ENCODE data around the gene DMAC2L. TPM values are rescaled to one million over a fixed set of nuclear protein-coding genes. Genes with fewer than 3 reads are reported as not detected.

DMAC2L gene
- total RNA-seq, 1 donor from 2014 or later = 13.5 TPM

DNA sequence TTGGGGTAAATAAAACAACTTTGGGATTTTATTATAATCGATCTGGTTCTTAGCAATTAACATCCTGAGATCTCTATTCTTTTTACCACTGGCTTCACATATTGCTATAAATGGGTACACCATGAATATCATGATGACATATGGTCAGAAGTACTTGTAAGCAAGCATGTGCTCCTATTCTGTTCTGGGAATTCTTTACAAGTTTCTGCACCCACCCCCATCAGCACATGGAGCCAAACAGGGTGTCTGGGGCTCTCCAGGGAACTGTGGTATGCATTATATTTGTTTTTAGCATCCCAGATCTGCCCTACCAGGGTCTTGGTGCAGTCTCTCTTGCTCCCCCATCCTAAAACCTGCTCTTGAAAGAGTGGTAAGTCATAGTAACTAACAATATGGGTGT is 31.3 kb downstream of the DMAC2L start:
- TF ChIP-seq, protein P1, sequence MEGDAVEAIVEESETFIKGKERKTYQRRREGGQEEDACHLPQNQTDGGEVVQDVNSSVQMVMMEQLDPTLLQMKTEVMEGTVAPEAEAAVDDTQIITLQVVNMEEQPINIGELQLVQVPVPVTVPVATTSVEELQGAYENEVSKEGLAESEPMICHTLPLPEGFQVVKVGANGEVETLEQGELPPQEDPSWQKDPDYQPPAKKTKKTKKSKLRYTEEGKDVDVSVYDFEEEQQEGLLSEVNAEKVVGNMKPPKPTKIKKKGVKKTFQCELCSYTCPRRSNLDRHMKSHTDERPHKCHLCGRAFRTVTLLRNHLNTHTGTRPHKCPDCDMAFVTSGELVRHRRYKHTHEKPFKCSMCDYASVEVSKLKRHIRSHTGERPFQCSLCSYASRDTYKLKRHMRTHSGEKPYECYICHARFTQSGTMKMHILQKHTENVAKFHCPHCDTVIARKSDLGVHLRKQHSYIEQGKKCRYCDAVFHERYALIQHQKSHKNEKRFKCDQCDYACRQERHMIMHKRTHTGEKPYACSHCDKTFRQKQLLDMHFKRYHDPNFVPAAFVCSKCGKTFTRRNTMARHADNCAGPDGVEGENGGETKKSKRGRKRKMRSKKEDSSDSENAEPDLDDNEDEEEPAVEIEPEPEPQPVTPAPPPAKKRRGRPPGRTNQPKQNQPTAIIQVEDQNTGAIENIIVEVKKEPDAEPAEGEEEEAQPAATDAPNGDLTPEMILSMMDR (IDR thresholded peaks at IDR 0.05) = no peak
- Histone ChIP-seq H3K4me3 (no peak overlapping the region), H3K9me3 (no peaks in the 10 kb centered on the region), H3K27ac (no peak overlapping the region), H3K4me1 (no peaks in the 10 kb centered on the region), H3K36me3 (no peaks in the 10 kb centered on the region), H3K27me3 (no peaks in the 10 kb centered on the region)
- intact Hi-C loops (cut with DNase I) = no loop called here
- DNase-seq (ENCODE audit: low spot score in 2 of 2) = no peak

DNA sequence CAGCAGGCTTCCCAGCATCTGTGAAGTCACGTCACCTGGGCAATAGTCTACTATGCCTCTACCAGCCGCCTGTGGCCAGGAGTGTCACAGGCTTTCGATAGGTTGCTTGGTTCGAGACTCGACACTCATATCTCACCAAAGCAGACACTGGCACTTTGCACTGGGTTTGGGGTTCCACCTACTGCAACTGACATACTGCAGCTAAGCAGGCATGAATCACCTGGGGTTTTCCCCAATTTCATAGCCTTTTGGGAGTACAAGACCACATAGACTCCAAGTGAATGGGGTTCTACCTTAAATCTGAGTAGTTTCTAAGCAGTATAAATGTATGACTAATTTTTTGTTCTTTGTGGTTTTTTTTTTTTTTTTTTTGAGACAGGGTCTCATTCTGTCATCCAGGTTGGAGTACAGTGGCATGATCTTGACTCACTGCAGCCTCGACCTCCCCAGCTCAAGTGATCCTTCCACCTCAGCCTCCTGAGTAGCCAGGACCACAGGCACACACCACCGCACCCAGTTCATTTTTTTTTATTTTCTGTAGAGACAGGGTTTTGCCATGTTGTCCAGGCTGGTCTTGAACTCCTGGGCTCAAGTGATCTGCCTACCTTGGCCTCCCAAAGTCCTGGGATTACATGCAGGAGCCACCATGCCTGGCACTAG is 32.1 kb downstream of the DMAC2L start:
- intact Hi-C loops (cut with DNase I) = no loop called here
- no peaks in the 10 kb centered on the region for H3K9me3 ChIP-seq
- H3K4me3 ChIP-seq = no peak overlapping the region
- H3K4me1 ChIP-seq = no peaks in the 10 kb centered on the region
- TF ChIP-seq, protein P1 (IDR thresholded peaks at IDR 0.05) = no peak
- H3K36me3 ChIP-seq = no peaks in the 10 kb centered on the region
- no peak for DNase-seq (ENCODE audit: low spot score in 2 of 2)
- H3K27ac ChIP-seq = no peak overlapping the region
- H3K27me3 ChIP-seq = no peaks in the 10 kb centered on the region

DNA sequence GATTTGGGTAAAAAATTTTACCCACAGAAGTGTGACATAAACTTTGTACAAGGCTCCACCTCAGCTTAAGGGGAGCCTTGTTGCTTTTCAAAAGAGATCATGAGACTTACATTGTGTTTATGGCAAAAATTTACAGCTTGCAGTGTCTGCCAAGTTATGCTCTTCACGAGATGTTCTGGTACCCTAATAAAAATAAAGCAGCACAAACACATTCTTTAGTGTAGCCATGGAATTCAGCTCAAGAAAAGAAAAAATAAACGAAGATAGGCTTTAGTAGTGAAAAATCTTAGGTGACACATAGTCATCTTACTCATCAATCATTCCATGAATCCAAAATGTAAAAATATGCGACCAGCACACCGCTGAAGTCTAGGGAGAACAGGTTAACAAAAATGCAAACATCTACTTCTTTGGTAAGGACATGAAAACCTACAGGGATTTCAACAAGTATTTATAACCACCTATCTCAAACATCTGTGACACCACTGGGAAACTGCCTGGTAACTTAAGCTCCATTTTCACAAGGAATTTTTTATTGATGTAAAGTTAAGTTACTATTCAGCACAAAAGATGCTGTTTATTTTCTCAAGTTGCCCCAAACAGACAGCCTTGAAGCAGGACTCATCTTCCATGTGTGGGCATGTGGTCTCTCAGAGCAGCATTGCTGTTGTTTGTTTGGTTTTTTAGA is 32.9 kb downstream of the DMAC2L start:
- no peaks in the 10 kb centered on the region for H3K4me1 ChIP-seq
- H3K27ac ChIP-seq = no peak overlapping the region
- H3K9me3 ChIP-seq = no peaks in the 10 kb centered on the region
- no peaks in the 10 kb centered on the region for H3K36me3 ChIP-seq
- intact Hi-C loops (cut with DNase I) = no loop called here
- no peak overlapping the region for H3K4me3 ChIP-seq
- TF ChIP-seq, protein P1 (IDR thresholded peaks at IDR 0.05) = no peak
- DNase-seq (ENCODE audit: low spot score in 2 of 2) = no peak
- no peaks in the 10 kb centered on the region for H3K27me3 ChIP-seq

DNA sequence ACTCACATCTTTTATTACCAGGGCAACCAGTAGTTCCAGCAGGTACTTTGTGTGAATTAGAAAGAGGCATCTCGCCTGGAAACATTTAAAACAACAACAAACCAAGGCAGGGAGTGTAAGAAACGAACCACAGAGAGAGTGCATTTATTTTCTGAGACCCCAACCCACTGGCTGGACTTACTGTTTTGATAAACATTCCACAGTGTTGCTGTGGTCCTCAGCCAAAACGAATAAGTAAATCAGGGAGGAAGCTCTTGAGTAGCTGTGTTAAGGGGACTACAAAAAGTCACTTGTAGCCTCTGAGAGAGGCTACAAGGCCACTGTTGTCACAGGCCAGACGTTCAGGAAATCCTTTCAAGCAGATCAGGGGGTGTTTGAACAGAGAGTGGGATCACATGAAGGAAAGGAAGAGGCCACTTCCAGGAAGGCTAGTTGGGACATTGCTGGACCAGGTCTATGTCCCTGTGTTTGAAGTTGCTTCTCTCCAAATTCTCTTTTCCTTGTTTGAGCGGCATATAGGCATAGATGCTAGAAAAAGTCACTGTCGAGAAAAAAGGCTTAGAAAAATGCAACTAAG is 33.8 kb downstream of the DMAC2L start:
- no peaks in the 10 kb centered on the region for H3K9me3 ChIP-seq
- no peaks in the 10 kb centered on the region for H3K27me3 ChIP-seq
- no peaks in the 10 kb centered on the region for H3K4me1 ChIP-seq
- H3K4me3 ChIP-seq = no peak overlapping the region
- no peak for DNase-seq (ENCODE audit: low spot score in 2 of 2)
- TF ChIP-seq, protein P1 (IDR thresholded peaks at IDR 0.05) = no peak
- H3K27ac ChIP-seq = no peak overlapping the region
- no peaks in the 10 kb centered on the region for H3K36me3 ChIP-seq
- intact Hi-C loops (cut with DNase I) = no loop called here

DNA sequence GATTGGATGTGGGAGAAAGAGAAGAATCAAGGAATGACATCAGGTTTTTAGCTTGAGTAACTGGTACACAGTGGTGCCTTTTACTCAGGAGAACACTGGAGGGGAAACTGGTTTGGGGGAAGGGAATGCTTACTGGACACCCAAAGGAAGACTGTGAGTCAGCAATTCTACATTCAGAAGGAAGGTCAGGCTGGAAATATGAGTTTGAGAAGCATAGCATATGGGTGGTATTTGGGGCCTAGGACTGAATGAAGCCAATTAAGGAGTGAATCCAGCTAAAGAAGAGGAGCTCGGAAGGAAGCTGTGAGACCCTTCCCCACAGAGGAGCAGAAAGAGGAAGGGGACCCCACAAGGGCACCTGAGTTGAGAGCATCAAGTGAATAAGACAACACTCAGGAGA is 35.4 kb downstream of the DMAC2L start:
- no peak for DNase-seq (ENCODE audit: low spot score in 2 of 2)
- Histone ChIP-seq H3K4me1 (no peaks in the 10 kb centered on the region), H3K4me3 (no peak overlapping the region), H3K9me3 (no peaks in the 10 kb centered on the region), H3K36me3 (no peaks in the 10 kb centered on the region), H3K27ac (no peak overlapping the region), H3K27me3 (no peaks in the 10 kb centered on the region)
- TF ChIP-seq, protein P1 (IDR thresholded peaks at IDR 0.05) = no peak
- intact Hi-C loops (cut with DNase I) = no loop called here
